C4-2B (cell line): ENCODE results near the gene PGLYRP3.

Source experiments
- CTCF ChIP-seq: fragments of 450-650 bp; conservative IDR thresholded peaks from 2 replicates; pipeline ENCODE4 v1.5.1; 2017; ENCODE audit warnings: mild to moderate bottlenecking
- ZFX ChIP-seq: fragments of 450-650 bp; IDR thresholded peaks from 2 replicates; pipeline ENCODE4 v1.6.1; 2017

GRCh38 chr1:153333902-153334301 is 21.1 kb upstream of the PGLYRP3 start:
- TF ChIP-seq CTCF (no peak), ZFX (no peak)
